ENCODE results near the gene IFNAR1. TPM values are rescaled to one million over a fixed set of nuclear protein-coding genes. Genes with fewer than 3 reads are reported as not detected.
A peak's percentile ranks its signal among the peaks of the same experiment; 100 is the strongest.

The IFNAR1 gene
- total and polyA plus RNA-seq, 4 experiments from 2014 or later, result 52.5 to 64.4 (median 61.3) TPM

DNA sequence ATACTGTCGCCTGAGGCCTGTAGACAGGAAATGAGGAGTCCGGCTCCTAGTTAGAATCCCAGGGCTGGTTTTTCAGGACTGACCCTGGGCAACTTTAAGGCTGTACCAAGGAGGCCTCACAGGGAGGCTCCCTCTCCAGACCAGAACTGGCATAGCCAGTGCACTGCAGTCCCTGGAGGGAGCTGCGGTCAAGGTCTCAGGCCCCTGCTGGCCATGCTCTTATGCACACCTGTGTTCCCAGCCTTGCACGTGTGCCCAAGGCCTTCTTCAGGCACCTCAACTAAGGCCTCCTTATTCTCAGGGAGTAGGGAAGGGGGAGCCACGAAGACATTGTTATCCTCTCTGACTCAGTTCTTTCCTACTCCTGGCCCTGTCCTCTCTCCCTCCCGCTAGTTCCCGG is 22.0 kb upstream of the IFNAR1 start:
- H3K4me1 Mint-ChIP-seq, result peaks cover 31 to 73% (median 49%) of the 10 kb centered on the region in 4 donors
- POLR2A ChIA-PET (ENCODE audit: partially characterized antibody), result no interaction called here

DNA sequence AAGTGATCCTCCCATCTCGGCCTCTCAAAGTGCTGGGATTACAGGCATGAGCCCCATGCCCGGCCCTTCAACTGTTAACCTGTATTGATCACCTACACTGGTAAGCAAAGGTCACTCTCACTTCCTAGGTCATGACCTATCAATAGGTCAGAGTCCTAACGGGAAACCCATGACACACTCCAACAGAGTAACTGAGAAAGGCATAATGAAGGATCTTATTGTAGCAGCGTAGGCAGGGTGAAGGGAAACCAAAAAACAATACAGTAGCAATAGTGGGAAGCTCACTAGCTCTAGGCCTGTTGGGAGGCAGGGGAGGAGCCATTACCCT is 19.5 kb upstream of the IFNAR1 start:
- H3K4me1 ChIP-seq (ENCODE audit: insufficient read depth, low read length), result peaks cover 31% of the 10 kb centered on the region
- no peaks in the 10 kb centered on the region for H3K36me3 ChIP-seq (ENCODE audit: insufficient read depth, low read length)
- DNase-seq, result no peak
- H3K27ac Mint-ChIP-seq, result peak overlapping the region in 1 of 7 donors; percentile 52
- no peak overlapping the region for H3K27ac ChIP-seq (ENCODE audit: low read depth, low read length)
- ChIA-PET CTCF (ENCODE audit: partially characterized antibody) (interaction anchor here (0.7 kb wide), 1 partner anchor 56 kb away, joined by 7 read pairs; no protein-coding TSS in a partner anchor), POLR2A (ENCODE audit: partially characterized antibody) (no interaction called here)
- H3K36me3 Mint-ChIP-seq, result no peaks in the 10 kb centered on the region
- no peak overlapping the region for H3K4me3 Mint-ChIP-seq
- H3K4me1 Mint-ChIP-seq, result peaks cover 23 to 66% (median 41%) of the 10 kb centered on the region in 4 donors
- H3K27me3 ChIP-seq (ENCODE audit: insufficient read depth, low read length), result no peaks in the 10 kb centered on the region
- H3K9me3 Mint-ChIP-seq, result peaks cover 0 to 2% (median 0%) of the 10 kb centered on the region in 8 donors
- no peak overlapping the region for H3K4me3 ChIP-seq (ENCODE audit: low read length in 2 of 2)
- intact Hi-C loops (cut with micrococcal nuclease), result no loop called here
- H3K9me3 ChIP-seq (ENCODE audit: control insufficient read depth in 1 of 2, low read length in 2 of 2), result no peaks in the 10 kb centered on the region
- no peaks in the 10 kb centered on the region for H3K27me3 Mint-ChIP-seq

More for the DNA sequence above, 22.0 kb upstream of the IFNAR1 start:
- Mint-ChIP-seq H3K4me3 (no peak overlapping the region), H3K36me3 (peaks cover under 1 to 4% of the 10 kb centered on the region in 2 donors), H3K27ac (no peak overlapping the region), H3K9me3 (peaks cover 0 to 2% (median 0%) of the 10 kb centered on the region in 8 donors), H3K27me3 (no peaks in the 10 kb centered on the region)
- Histone ChIP-seq H3K27me3 (ENCODE audit: insufficient read depth, low read length) (no peaks in the 10 kb centered on the region), H3K4me1 (ENCODE audit: insufficient read depth, low read length) (peaks cover 37% of the 10 kb centered on the region), H3K9me3 (ENCODE audit: control insufficient read depth in 1 of 2, low read length in 2 of 2) (no peaks in the 10 kb centered on the region), H3K36me3 (ENCODE audit: insufficient read depth, low read length) (no peaks in the 10 kb centered on the region), H3K27ac (ENCODE audit: low read depth, low read length) (no peak overlapping the region), H3K4me3 (ENCODE audit: low read length in 2 of 2) (no peak overlapping the region)
- no peak for DNase-seq
- intact Hi-C loops (cut with micrococcal nuclease), result no loop called here
- CTCF ChIA-PET (ENCODE audit: partially characterized antibody), result interaction anchor here (1.8 kb wide), 1 partner anchor 22 kb away, joined by 5 read pairs; the partner anchor contains the start of gene IFNAR1

GRCh38 chr21:33305938-33306337 is 18.8 kb upstream of the IFNAR1 start:
- H3K36me3 ChIP-seq (ENCODE audit: insufficient read depth, low read length), result no peaks in the 10 kb centered on the region
- no peak overlapping the region for H3K27ac ChIP-seq (ENCODE audit: low read depth, low read length)
- H3K27me3 Mint-ChIP-seq, result no peaks in the 10 kb centered on the region
- no peak overlapping the region for H3K4me3 ChIP-seq (ENCODE audit: low read length in 2 of 2)
- no peaks in the 10 kb centered on the region for H3K27me3 ChIP-seq (ENCODE audit: insufficient read depth, low read length)
- peaks cover 18 to 60% (median 35%) of the 10 kb centered on the region in 4 donors for H3K4me1 Mint-ChIP-seq
- intact Hi-C loops (cut with micrococcal nuclease), result no loop called here
- H3K4me3 Mint-ChIP-seq, result no peak overlapping the region
- peaks cover 25% of the 10 kb centered on the region for H3K4me1 ChIP-seq (ENCODE audit: insufficient read depth, low read length)
- DNase-seq, result no peak
- H3K9me3 ChIP-seq (ENCODE audit: control insufficient read depth in 1 of 2, low read length in 2 of 2), result no peaks in the 10 kb centered on the region
- POLR2A ChIA-PET (ENCODE audit: partially characterized antibody), result no interaction called here
- H3K9me3 Mint-ChIP-seq, result peaks cover 0 to 2% (median 0%) of the 10 kb centered on the region in 8 donors
- no peak overlapping the region for H3K27ac Mint-ChIP-seq
- CTCF ChIA-PET (ENCODE audit: partially characterized antibody), result no interaction called here
- H3K36me3 Mint-ChIP-seq, result no peaks in the 10 kb centered on the region

DNA sequence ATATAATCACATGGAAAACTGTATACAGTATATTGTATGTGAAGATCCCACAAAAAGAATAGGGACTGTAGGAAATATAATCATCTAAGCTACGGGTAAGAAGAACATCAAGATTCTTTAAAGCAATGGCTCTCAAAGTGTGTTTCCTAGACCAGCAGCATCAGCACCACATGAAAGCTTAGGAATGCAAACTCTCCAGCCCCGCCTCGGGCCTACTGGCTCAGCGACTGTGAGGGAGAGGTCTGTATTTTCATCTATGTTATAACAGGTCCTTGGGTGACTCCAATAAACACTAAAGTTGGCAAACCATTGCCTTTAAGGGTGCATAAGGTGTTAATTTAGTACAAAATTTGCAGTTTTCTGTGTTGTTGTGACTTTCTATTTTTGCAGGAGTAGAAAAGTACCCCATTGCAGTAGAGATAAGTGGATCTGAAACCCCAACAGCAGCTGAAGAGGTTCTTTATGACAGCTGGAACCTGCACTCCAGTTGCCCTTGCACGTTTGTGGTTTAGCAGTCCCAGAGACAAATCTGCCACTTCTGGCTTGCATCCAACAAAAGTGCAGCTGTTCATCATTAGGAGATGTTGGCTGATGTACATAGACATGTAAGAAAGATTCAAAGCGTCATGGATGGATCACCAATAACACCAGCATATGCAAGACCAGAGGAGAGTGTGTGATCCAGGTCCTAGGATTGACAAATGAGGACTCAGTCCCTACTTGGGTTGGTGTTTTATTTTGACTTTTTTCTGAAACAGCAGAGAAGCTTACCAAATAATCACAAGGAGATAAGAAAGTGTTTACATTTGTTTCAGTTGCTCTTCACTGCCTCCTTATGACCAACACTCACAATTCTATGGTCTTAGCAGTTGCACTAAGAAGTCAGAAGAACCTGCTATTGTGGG is 15.9 kb upstream of the IFNAR1 start:
- DNase-seq, result peak in 4 of 5 donors; percentile 36 to 49 (median 44)
- Histone ChIP-seq H3K27ac (ENCODE audit: low read depth, low read length) (no peak overlapping the region), H3K27me3 (ENCODE audit: insufficient read depth, low read length) (no peaks in the 10 kb centered on the region), H3K4me1 (ENCODE audit: insufficient read depth, low read length) (peaks cover 12% of the 10 kb centered on the region), H3K9me3 (ENCODE audit: control insufficient read depth in 1 of 2, low read length in 2 of 2) (no peaks in the 10 kb centered on the region), H3K4me3 (ENCODE audit: low read length in 2 of 2) (no peak overlapping the region), H3K36me3 (ENCODE audit: insufficient read depth, low read length) (no peaks in the 10 kb centered on the region)
- intact Hi-C loops (cut with micrococcal nuclease), result loop anchor here (1.0 kb wide), 1 partner anchor 109 kb away; no protein-coding TSS in a partner anchor
- POLR2A ChIA-PET (ENCODE audit: partially characterized antibody), result interaction anchor here (1.0 to 2.3 kb wide), 6 partner anchors 9 to 62 kb away, joined by 3 to 18 read pairs (median 5); partner anchors contain the start of gene IFNAR1
- Mint-ChIP-seq H3K36me3 (peaks cover 0 to 4% of the 10 kb centered on the region in 2 donors), H3K4me1 (peaks cover 9 to 38% (median 22%) of the 10 kb centered on the region in 4 donors), H3K27ac (peak overlapping the region in 4 of 7 donors; percentile 0 to 17 (median 4)), H3K27me3 (no peaks in the 10 kb centered on the region), H3K9me3 (peaks cover 0 to 6% (median under 1%) of the 10 kb centered on the region in 8 donors), H3K4me3 (peak overlapping the region in 2 of 8 donors; percentile 19 to 40)
- CTCF ChIA-PET (ENCODE audit: partially characterized antibody), result interaction anchor here (0.7 to 1.7 kb wide), 6 partner anchors 9 to 112 kb away, joined by 3 to 13 read pairs (median 4); partner anchors contain the start of gene IL10RB

DNA sequence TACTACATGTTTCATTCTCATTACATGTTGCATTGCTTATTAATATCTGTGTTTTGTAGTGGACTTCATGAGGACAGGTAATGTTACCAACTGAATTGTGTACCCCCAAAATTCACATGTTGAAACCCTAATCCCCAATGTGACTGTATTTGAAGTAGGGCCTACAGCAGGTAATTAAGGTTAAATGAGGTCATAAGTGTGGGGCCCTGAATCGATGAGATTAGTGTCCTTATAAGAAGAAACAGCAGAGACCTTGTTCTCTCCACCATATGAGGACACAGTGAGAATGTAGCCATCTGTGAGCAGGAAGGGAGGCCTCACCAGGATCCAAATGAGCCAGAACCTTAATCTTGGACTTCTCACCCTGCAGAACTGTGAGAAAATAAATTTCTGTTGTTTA is 15.0 kb upstream of the IFNAR1 start:
- Mint-ChIP-seq H3K4me3 (no peak overlapping the region), H3K27ac (no peak overlapping the region), H3K27me3 (no peaks in the 10 kb centered on the region), H3K36me3 (peaks cover 0 to 5% of the 10 kb centered on the region in 2 donors), H3K4me1 (peaks cover 9 to 31% (median 18%) of the 10 kb centered on the region in 4 donors), H3K9me3 (peaks cover 0 to 6% (median 0%) of the 10 kb centered on the region in 8 donors)
- Histone ChIP-seq H3K36me3 (ENCODE audit: insufficient read depth, low read length) (no peaks in the 10 kb centered on the region), H3K27me3 (ENCODE audit: insufficient read depth, low read length) (no peaks in the 10 kb centered on the region), H3K9me3 (ENCODE audit: control insufficient read depth in 1 of 2, low read length in 2 of 2) (no peaks in the 10 kb centered on the region), H3K4me3 (ENCODE audit: low read length in 2 of 2) (no peak overlapping the region), H3K27ac (ENCODE audit: low read depth, low read length) (no peak overlapping the region), H3K4me1 (ENCODE audit: insufficient read depth, low read length) (peaks cover 12% of the 10 kb centered on the region)
- POLR2A ChIA-PET (ENCODE audit: partially characterized antibody), result interaction anchor here (1.2 to 2.3 kb wide), 4 partner anchors 10 to 51 kb away, joined by 4 to 18 read pairs (median 6); partner anchors contain the start of gene IFNAR1
- CTCF ChIA-PET (ENCODE audit: partially characterized antibody), result interaction anchor here (1.0 to 1.2 kb wide), 4 partner anchors 10 to 135 kb away, joined by 3 to 7 read pairs (median 4); partner anchors contain the start of gene IL10RB
- no peak for DNase-seq
- intact Hi-C loops (cut with micrococcal nuclease), result loop anchor here (1.0 kb wide), 1 partner anchor 109 kb away; no protein-coding TSS in a partner anchor

- ChIA-PET POLR2A (ENCODE audit: partially characterized antibody) (no interaction called here), CTCF (ENCODE audit: partially characterized antibody) (interaction anchor here (0.6 kb wide), 1 partner anchor 16 kb away, joined by 4 read pairs; no protein-coding TSS in a partner anchor)
- Histone ChIP-seq H3K9me3 (ENCODE audit: control insufficient read depth in 1 of 2, low read length in 2 of 2) (no peaks in the 10 kb centered on the region), H3K4me1 (ENCODE audit: insufficient read depth, low read length) (peaks cover 12% of the 10 kb centered on the region), H3K36me3 (ENCODE audit: insufficient read depth, low read length) (no peaks in the 10 kb centered on the region), H3K27ac (ENCODE audit: low read depth, low read length) (no peak overlapping the region), H3K27me3 (ENCODE audit: insufficient read depth, low read length) (no peaks in the 10 kb centered on the region), H3K4me3 (ENCODE audit: low read length in 2 of 2) (no peak overlapping the region)
- no peak for DNase-seq
- intact Hi-C loops (cut with micrococcal nuclease), result no loop called here
- peaks cover 0 to 5% of the 10 kb centered on the region in 2 donors for H3K36me3 Mint-ChIP-seq
- peaks cover 9 to 21% (median 13%) of the 10 kb centered on the region in 4 donors for H3K4me1 Mint-ChIP-seq
- H3K27me3 Mint-ChIP-seq, result peaks cover 0 to under 1% of the 10 kb centered on the region in 2 donors
- no peak overlapping the region for H3K4me3 Mint-ChIP-seq
- peaks cover 0 to 6% (median 0%) of the 10 kb centered on the region in 8 donors for H3K9me3 Mint-ChIP-seq
- H3K27ac Mint-ChIP-seq, result no peak overlapping the region
These were observed 12.6 kb upstream of the IFNAR1 start for GRCh38 chr21:33312121-33312520.

GRCh38 chr21:33313183-33313582 is 11.6 kb upstream of the IFNAR1 start:
- H3K4me1 Mint-ChIP-seq, result peaks cover 9 to 14% (median 10%) of the 10 kb centered on the region in 4 donors
- H3K36me3 ChIP-seq (ENCODE audit: insufficient read depth, low read length), result no peaks in the 10 kb centered on the region
- DNase-seq, result no peak
- peaks cover 0 to 5% of the 10 kb centered on the region in 2 donors for H3K36me3 Mint-ChIP-seq
- peaks cover 0 to 6% (median 0%) of the 10 kb centered on the region in 8 donors for H3K9me3 Mint-ChIP-seq
- intact Hi-C loops (cut with micrococcal nuclease), result no loop called here
- ChIA-PET CTCF (ENCODE audit: partially characterized antibody) (interaction anchor here (1.6 kb wide), 1 partner anchor 48 kb away, joined by 8 read pairs; no protein-coding TSS in a partner anchor), POLR2A (ENCODE audit: partially characterized antibody) (interaction anchor here (0.8 to 3.2 kb wide), 2 partner anchors 12 to 48 kb away, joined by 3 to 11 read pairs; partner anchors contain the start of gene IFNAR1)
- H3K27ac ChIP-seq (ENCODE audit: low read depth, low read length), result no peak overlapping the region
- no peaks in the 10 kb centered on the region for H3K27me3 ChIP-seq (ENCODE audit: insufficient read depth, low read length)
- no peak overlapping the region for H3K4me3 Mint-ChIP-seq
- no peak overlapping the region for H3K27ac Mint-ChIP-seq
- H3K9me3 ChIP-seq (ENCODE audit: control insufficient read depth in 1 of 2, low read length in 2 of 2), result no peaks in the 10 kb centered on the region
- H3K27me3 Mint-ChIP-seq, result peaks cover 0 to 2% of the 10 kb centered on the region in 2 donors
- H3K4me1 ChIP-seq (ENCODE audit: insufficient read depth, low read length), result peaks cover 10% of the 10 kb centered on the region
- no peak overlapping the region for H3K4me3 ChIP-seq (ENCODE audit: low read length in 2 of 2)

All from CD4-positive, alpha-beta memory T cell (primary cell).